Skin epidermis (tissue), 12 donors: Measurements from ENCODE around the gene ZNF263.

ENCODE experiments used
- H3K27ac ChIP-seq, 21 experiments: fragments of 200-600 bp; sonication (generic) in 11 of 21; one replicate each; pipeline ENCODE4 v1.5.0; 2020; ENCODE audit warnings: mild to moderate bottlenecking in 3 of 21, inconsistent platforms in 2 of 21, moderate library complexity in 2 of 21
- H3K4me3 ChIP-seq, 7 experiments: fragments of 200-600 bp; sonication (generic) in 2 of 7; one replicate each; pipeline ENCODE4 v1.5.0; 2020; ENCODE audit warnings: inconsistent platforms in 2 of 7, mild to moderate bottlenecking in 2 of 7, moderate library complexity in 1 of 7

The ZNF263 gene

DNA sequence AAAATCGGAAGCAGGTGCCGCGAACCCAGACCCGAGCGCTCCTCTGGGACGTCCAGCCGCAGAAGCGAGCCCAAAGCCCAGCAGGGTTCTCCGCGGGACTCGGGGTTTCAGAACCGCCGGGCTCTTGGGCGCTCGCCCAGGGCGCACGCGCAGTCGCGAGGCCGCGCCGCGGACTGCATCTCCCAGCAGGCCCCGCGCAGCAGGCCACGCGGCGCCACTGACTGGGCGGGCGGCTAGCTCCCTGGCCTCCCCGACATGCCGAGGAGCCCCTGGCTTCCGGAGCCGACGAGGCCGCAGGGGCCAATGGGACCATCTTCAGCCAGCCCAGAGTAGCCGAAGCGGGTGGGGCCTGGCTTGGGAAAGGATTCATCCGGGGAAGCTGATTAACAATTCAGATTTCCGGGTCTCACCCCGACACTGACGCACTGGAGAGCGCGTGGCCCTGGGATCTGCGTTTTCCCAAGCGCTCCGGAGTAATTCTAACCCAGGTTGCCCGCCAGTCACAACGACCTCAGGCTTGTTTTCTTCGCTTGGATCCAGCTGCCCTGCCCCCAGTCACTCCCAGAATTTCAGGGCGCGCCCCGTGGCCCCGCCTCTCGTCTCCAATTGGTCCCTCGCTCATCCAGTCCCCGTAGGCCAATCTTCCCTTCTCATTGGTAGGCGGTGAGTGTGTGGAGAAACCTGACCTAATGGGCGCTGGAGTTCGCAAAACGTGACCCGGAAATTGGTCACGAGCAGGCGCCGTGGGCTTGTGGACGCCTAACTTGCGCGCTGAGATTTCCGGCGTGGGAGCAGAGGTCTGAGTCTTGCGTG, at the start of gene ZNF263:
Gene ZNF263 (plus strand): TSS at position 762 of the 813 bp plus-strand sequence. CDS start 328 bp downstream, outside the sequence.
- Histone ChIP-seq H3K4me3 (peak within 1 kb of the TSS; percentile 67 to 99 (median 87)), H3K27ac (peak within 1 kb of the TSS; percentile 91 to 100 (median 98))

DNA sequence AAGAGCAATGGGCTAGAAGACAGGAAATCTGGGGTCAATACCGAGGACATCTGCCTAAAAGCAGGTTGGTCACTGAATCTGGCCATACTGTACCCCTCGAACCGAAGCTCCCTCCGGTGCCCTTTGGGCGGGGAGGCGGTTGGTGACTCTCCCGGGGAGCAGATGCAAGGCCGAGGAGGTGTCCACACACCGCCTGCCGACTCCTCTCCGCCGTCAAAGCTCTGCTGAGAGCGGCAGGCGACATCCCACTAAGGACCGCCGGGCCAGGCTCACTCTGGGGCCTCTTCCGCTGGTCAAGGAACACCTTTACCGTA, 48.8 kb upstream of the ZNF263 start:
- H3K27ac ChIP-seq, result peak overlapping the region; percentile 81 to 98 (median 94)
- H3K4me3 ChIP-seq, result peak overlapping the region; percentile 68 to 84 (median 81)

GRCh38 chr16:3234857-3235561, 48.3 kb upstream of the ZNF263 start, which contains the start of gene ZNF200:
Gene ZNF200, minus strand, starts transcription at chr16:3235158. Its CDS starts 1,403 bp downstream, at chr16:3233755.
- Histone ChIP-seq H3K27ac (peak within 1 kb of the TSS; percentile 81 to 98 (median 94)), H3K4me3 (peak within 1 kb of the TSS; percentile 68 to 84 (median 81))

DNA sequence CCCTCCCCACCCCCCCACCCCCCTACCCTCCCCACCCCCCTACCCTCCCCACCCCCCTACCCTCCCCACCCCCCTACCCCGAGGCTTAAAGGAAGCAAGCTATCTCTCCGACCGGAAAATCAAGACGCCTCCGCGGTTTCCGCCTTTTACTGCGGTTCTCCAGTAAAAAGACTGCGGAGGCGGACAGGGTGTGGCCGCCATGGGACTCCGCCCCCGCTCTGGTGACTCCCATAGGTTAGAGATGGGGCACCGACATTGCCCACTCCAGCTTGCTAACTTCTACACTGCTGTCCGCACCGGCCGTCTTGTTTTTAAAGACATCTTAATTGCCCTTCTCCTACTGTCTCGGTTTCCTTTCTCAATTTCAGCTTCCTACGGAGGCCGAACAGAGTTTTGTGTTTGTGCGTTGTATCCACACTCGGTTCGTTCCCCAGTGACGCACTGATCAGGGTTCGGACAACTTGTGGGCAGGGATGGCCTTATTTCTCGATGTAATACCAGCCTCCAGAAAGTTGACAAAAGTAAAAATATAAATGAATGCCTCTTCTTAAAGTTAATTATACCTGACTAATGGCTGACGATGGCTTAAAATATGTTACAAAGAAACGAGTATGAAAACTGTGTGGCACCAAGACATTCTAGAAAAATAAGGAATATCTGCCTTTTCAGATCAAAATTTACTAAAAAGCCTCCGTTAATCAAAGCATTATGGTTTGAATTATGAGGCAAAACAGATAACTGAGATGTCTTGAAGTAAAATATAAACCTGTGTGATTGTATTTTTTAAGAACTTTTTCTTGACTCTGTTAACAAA, 47.2 kb upstream of the ZNF263 start:
- H3K27ac ChIP-seq, result no peak overlapping the region
- no peak overlapping the region for H3K4me3 ChIP-seq

GRCh38 chr16:3241761-3242160, 41.5 kb upstream of the ZNF263 start:
- H3K4me3 ChIP-seq, result no peak overlapping the region
- H3K27ac ChIP-seq, result no peak overlapping the region

GRCh38 chr16:3242709-3243108, 40.6 kb upstream of the ZNF263 start:
- peak overlapping the region in 1 of 21 experiments; percentile 6 for H3K27ac ChIP-seq
- no peak overlapping the region for H3K4me3 ChIP-seq

GRCh38 chr16:3243882-3244281, 39.4 kb upstream of the ZNF263 start:
- no peak overlapping the region for H3K27ac ChIP-seq
- no peak overlapping the region for H3K4me3 ChIP-seq

DNA sequence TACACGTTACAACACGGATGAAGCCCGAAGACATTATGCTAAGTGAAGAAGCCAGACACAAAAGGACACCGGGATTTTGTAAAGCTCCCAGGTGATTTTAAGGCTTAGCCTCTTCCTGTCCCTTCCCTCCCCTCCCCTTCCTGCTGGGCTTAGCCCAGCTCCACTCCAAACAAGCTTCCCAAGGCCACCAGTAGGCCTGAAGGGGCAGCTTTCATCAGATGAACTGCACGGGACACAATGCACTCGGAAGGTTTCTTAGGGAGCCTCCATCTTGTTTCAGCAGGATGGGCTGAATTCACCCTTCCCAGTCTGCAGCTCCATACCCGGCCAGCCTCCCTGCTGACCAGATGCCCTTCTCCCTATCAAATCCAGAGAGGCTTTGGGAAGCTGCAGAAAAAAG, 37.3 kb upstream of the ZNF263 start:
- no peak overlapping the region for H3K4me3 ChIP-seq
- H3K27ac ChIP-seq, result no peak overlapping the region

- no peak overlapping the region for H3K27ac ChIP-seq
- no peak overlapping the region for H3K4me3 ChIP-seq
Measured at GRCh38 chr16:3246876-3247275, 36.4 kb upstream of the ZNF263 start.

- no peak overlapping the region for H3K27ac ChIP-seq
Measured at GRCh38 chr16:3248596-3248995, 34.7 kb upstream of the ZNF263 start.

GRCh38 chr16:3249020-3249419, 34.3 kb upstream of the ZNF263 start:
- H3K27ac ChIP-seq, result no peak overlapping the region
- no peak overlapping the region for H3K4me3 ChIP-seq

More at GRCh38 chr16:3248596-3248995, 34.7 kb upstream of the ZNF263 start:
- no peak overlapping the region for H3K4me3 ChIP-seq

GRCh38 chr16:3249451-3249850, 33.8 kb upstream of the ZNF263 start:
- Histone ChIP-seq H3K27ac (no peak overlapping the region), H3K4me3 (no peak overlapping the region)

DNA sequence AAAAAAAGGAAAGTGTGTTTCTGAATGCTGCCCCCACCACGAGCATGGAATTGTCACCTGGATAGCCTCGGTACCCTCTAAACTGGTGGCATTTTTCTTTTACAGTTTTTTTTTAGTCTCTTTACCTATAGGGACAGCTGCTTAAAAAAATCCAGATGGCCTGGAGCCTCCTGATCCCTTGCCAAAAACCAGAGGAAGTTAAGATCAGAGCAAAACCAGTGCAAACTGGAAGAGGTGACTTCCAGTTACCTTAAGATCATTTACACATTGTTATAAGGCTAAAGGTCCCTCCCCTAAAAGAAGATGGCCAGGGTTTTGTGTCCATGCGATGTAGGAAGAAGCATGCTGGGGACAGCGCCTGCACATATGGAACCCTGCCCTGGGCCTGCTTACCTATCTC, 30.3 kb upstream of the ZNF263 start:
- Histone ChIP-seq H3K27ac (no peak overlapping the region), H3K4me3 (no peak overlapping the region)

DNA sequence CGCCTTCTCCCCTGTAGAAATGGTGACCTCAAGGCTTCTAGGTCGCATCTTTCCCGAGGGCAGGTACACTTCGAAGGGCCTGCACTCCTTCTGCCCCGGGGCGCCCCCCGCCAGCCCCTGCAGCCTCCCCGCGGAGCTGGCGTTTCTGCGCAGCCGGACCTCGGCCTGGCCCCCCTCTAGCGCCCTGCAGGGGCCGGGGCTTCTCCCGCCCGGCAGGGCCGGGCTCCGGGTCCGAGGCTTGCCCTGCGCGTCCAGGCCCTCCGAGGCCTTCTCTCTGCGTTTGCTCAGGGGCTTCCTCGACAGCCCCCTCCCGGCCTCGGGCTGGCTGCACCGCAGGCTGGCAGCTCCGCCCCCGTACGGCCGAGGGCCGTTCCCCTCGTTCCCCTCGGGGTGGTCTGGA, 29.0 kb upstream of the ZNF263 start:
- H3K27ac ChIP-seq, result no peak overlapping the region
- no peak overlapping the region for H3K4me3 ChIP-seq

GRCh38 chr16:3256146-3256865, 27.0 kb upstream of the ZNF263 start, which contains the start of gene MEFV:
Gene MEFV, minus strand, starts transcription at chr16:3256633. Its CDS starts 46 bp downstream, at chr16:3256587.
- H3K4me3 ChIP-seq, result peak within 1 kb of the TSS in 3 of 7 experiments; percentile 11 to 15 (median 15)
- peak within 1 kb of the TSS in 11 of 21 experiments; percentile 8 to 65 (median 43) for H3K27ac ChIP-seq

DNA sequence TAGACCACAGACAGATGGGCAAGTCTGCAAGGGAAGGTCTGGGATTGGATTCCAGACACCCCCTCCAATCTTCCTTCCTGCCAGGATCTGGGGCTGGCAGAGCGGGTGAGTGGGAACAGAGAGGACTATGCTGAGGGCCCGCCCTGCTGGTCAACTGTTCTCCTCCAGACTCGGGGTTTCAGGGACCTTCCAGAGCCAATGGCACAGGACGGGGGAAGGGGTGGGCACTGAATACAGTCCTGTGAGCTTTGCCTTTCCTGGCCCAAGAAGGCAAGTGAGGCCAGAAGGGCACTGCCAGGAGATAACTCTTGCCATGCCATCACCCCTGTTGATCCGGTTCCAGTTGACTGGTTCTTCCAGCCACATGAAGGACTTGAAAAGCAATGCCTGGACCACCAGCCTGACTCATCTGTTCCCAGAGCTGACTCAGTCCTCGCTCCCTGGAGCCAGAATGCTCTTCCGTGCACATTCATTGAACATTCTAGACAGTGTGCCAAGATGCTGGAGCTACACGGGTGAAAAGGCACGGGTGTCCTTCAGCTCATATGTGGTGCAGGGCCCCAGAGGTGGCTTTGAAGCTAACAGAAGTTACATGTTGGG, 26.3 kb upstream of the ZNF263 start:
- Histone ChIP-seq H3K27ac (peak overlapping the region in 9 of 21 experiments; percentile 6 to 65 (median 47)), H3K4me3 (peak overlapping the region in 2 of 7 experiments; percentile 11 to 15)

GRCh38 chr16:3259836-3260235, 23.5 kb upstream of the ZNF263 start:
- no peak overlapping the region for H3K4me3 ChIP-seq
- peak overlapping the region in 6 of 21 experiments; percentile 2 to 57 (median 50) for H3K27ac ChIP-seq

DNA sequence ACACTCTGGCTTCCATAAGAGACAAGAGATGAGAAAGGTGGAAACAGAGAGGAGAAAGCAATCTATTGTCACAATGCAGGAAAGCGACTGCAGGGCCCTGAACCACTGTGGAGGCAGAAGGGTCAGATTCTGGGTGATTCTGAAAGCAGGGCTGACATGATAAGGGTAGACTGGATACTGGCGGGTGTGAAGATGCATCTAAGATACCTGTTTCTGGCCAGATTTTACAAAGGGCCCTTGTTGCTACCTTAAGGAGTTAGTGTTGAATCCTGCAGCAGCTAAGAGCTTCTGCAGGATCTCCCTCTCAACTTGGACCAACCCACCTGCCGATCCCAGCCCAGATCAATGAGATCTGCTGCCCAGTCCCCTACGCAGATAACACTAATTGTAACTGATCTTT, 20.8 kb upstream of the ZNF263 start:
- H3K27ac ChIP-seq, result peak overlapping the region in 9 of 21 experiments; percentile 93 to 99 (median 99)

More for the DNA sequence above, 20.8 kb upstream of the ZNF263 start:
- no peak overlapping the region for H3K4me3 ChIP-seq
